H1 (cell line): ENCODE measurements around the gene NT5C. TPM values are rescaled to one million over a fixed set of nuclear protein-coding genes. Genes with fewer than 3 reads are reported as not detected.

ENCODE experiments used
- MAFK ChIP-seq: IDR thresholded peaks from 2 replicates; pipeline ENCODE4 v1.6.1; 2012; ENCODE audit warnings: low read depth, mild to moderate bottlenecking, improper control_type of control experiment, low read length
- NANOG ChIP-seq: IDR thresholded peaks from 2 replicates; pipeline ENCODE4 v1.6.1; 2011; ENCODE audit warnings: low read length, low read depth, mild to moderate bottlenecking, inconsistent platforms; ENCODE audit not compliant: insufficient read depth, poor library complexity, severe bottlenecking
- RBBP5 ChIP-seq: IDR thresholded peaks from 2 replicates; pipeline ENCODE4 v1.7.1; 2012; ENCODE audit warnings: low read depth, mild to moderate bottlenecking, inconsistent platforms, low read length, moderate library complexity, borderline replicate concordance
- RFX5 ChIP-seq: IDR thresholded peaks from 2 replicates; pipeline ENCODE4 v1.6.1; 2011; ENCODE audit warnings: low read depth, low read length, improper control_type of control experiment, borderline replicate concordance
- RNF2 ChIP-seq: fragments of 200-900, 300-1000 bp; sonication (generic); IDR thresholded peaks from 2 replicates; pipeline ENCODE4 v1.7.1; 2016; ENCODE audit warnings: borderline replicate concordance, low read depth, mild to moderate bottlenecking, antibody characterized with exemption, low read length; ENCODE audit not compliant: poor library complexity, severe bottlenecking; ENCODE audit errors: missing control alignments
- SP1 ChIP-seq: IDR thresholded peaks from 2 replicates; pipeline ENCODE4 v1.6.1; 2011; ENCODE audit warnings: low read depth, low read length
- SRF ChIP-seq: IDR thresholded peaks from 2 replicates; pipeline ENCODE4 v1.6.1; 2011; ENCODE audit warnings: mild to moderate bottlenecking, low read depth, low read length, moderate library complexity
- SUZ12 ChIP-seq: fragments of 200-600 bp; sonication (generic); IDR thresholded peaks from 2 replicates; pipeline ENCODE4 v1.6.1; 2012; ENCODE audit warnings: mild to moderate bottlenecking, inconsistent platforms, low read length, moderate library complexity, mixed read lengths
- ZNF274 ChIP-seq: IDR thresholded peaks from 2 replicates; pipeline ENCODE4 v1.7.0; 2012; ENCODE audit warnings: low read length, borderline replicate concordance; ENCODE audit errors: extremely low read depth
- polyA plus RNA-seq, 7 experiments: library from polyadenylated mRNA; depleted of rRNA in 3 of 7; stranded (reverse) in 5 of 7; unstranded in 2 of 7; fragments of >200 nt in 5 of 7; fragments of 200-250 nt in 2 of 7; gene quantifications; 1 replicate in 5 of 7; 2 replicates in 1 of 7; 4 replicates in 1 of 7; pipeline versions ENCODE4 v1.2.1 to v1.2.3, GENCODE V29; 2011 to 2013; ENCODE audit warnings: missing spikeins in 2 of 7, mixed read lengths in 2 of 7
- total RNA-seq: library from RNA; stranded (reverse); fragmentation: NEBNext Ultra II Directional; extraction: Animal tissue kit (Norgen Biotek cat#: 25700); gene quantifications from 2 replicates; pipeline ENCODE4 v1.2.1, GENCODE V29; 2021

NT5C gene
- total and polyA plus RNA-seq, 2 of the 8 experiments (the other 6 are each of a cell fraction or from before 2014, with no cell fraction given) = 52.1 to 66.4 TPM

DNA sequence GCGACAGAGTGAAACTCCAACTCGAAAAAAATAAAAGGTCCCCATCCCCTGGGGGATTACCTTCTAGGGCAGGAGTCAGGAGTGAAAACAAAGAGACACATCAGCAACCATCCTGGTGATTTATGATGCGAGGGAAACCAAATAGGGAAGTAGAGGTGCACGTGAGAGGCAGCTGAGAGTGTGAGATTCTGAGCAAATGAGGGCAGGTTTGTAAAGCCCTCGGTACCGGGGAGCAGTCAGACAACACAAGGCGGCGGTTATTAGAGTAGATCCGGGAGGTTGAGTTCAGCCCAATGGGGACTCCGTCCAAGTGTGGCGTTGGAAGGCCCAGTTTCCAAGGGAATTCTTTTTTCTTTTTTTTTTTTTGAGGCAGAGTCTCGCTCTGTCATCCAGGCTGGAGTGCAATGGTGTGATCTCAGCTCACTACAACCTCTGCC, 29.1 kb downstream of the NT5C start (continued):
- TF ChIP-seq ZNF274 (no peak), SUZ12 (no peak), RFX5 (no peak), RNF2 (no peak), MAFK (no peak), SP1 (no peak), RBBP5 (no peak), NANOG (no peak), SRF (no peak)
